ENCODE measurements around the gene YPEL3.

The YPEL3 gene

DNA sequence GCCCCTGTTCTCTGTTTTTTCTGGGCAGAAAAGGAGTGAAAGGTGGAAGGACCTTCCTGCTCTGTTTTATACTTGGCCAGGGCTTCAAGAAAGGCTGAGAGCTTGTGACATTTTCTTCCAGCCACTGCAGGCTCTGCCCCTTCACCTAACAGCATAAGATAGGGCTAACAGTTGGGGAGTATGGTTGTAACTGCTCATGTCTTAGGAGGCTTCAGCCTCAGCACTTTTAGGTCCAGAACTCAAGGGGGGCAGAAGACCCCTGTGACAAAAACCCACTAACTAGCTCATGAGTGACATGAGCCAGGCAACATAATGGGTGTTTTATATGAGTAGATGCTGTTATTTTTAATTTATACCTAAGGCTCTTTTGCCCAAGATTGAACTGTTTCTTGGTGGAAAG, 25.5 kb downstream of the YPEL3 start:
- DNase-seq (ENCODE audit: low read depth in 2 of 2, low spot score in 1 of 2) = no peak

DNA sequence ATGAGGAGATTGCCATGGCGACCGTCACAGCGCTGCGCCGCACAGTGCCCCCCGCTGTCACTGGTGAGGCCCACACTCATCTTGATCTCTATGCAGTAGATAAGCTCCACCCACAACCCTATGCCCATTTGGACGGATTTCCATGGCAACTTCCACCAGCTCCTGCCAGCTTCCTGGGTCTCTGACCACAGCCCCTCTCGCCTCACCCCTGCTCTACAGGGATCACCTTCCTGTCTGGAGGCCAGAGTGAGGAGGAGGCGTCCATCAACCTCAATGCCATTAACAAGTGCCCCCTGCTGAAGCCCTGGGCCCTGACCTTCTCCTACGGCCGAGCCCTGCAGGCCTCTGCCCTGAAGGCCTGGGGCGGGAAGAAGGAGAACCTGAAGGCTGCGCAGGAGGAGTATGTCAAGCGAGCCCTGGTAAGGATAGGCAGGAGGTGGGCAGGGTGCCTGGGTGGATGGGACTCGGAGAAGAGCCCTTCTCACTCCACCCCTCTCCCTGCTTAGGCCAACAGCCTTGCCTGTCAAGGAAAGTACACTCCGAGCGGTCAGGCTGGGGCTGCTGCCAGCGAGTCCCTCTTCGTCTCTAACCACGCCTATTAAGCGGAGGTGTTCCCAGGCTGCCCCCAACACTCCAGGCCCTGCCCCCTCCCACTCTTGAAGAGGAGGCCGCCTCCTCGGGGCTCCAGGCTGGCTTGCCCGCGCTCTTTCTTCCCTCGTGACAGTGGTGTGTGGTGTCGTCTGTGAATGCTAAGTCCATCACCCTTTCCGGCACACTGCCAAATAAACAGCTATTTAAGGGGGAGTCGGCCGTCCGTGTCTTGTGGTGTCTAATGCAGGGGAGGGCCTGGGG, 26.2 kb downstream of the YPEL3 start:
- no peak for DNase-seq (ENCODE audit: low read depth in 2 of 2, low spot score in 1 of 2)

DNA sequence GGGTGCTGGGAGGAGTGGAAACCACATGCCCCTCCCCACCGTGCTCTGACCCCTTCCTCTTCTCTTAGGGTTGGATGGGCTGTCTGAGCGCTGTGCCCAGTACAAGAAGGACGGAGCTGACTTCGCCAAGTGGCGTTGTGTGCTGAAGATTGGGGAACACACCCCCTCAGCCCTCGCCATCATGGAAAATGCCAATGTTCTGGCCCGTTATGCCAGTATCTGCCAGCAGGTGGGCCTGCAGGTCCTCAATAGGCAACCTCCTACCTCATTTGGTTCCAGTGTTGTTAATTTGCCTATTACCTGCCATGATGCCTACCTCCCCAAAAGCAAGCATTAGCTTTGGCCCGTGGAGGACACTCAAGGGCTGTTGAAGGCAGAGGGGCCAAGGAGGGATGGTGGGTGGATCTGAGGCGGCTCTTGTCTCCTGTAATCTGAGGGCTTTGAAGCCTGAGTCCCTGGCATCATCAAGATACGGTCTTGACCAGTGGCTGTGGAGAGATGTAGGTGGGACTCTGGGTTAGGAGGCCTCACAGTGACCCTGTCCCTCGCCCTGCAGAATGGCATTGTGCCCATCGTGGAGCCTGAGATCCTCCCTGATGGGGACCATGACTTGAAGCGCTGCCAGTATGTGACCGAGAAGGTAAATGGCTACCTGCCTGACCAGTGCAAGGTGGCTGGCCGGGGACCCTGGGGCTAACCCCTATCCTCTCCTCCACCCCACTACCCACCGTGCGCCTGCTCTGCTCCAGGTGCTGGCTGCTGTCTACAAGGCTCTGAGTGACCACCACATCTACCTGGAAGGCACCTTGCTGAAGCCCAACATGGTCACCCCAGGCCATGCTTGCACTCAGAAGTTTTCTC, 27.0 kb downstream of the YPEL3 start:
- DNase-seq (ENCODE audit: low read depth in 2 of 2, low spot score in 1 of 2) = peak in 1 of 2 donors; percentile 34

DNA sequence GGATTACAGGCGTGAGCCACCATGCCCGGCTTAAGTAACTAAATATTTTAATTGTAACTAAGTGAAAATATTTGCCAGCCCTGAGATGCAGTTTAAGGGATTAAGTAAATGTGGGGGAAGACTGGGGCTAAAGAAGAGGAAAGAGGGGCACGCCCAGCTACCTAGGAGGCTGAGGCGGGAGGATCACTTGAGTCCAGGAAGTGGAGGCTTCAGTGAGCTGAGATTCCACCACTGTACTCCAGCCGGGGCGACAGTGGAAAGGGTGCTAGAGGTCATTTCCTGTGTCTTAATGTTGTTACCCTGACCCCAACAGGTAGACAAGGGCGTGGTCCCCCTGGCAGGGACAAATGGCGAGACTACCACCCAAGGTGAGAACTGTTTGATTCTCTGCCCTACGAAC, 27.7 kb downstream of the YPEL3 start:
- no peak for DNase-seq (ENCODE audit: low read depth in 2 of 2, low spot score in 1 of 2)

- no peak for DNase-seq (ENCODE audit: low read depth in 2 of 2, low spot score in 1 of 2)
These were observed 28.5 kb downstream of the YPEL3 start for GRCh38 chr16:30067584-30067916.

DNA sequence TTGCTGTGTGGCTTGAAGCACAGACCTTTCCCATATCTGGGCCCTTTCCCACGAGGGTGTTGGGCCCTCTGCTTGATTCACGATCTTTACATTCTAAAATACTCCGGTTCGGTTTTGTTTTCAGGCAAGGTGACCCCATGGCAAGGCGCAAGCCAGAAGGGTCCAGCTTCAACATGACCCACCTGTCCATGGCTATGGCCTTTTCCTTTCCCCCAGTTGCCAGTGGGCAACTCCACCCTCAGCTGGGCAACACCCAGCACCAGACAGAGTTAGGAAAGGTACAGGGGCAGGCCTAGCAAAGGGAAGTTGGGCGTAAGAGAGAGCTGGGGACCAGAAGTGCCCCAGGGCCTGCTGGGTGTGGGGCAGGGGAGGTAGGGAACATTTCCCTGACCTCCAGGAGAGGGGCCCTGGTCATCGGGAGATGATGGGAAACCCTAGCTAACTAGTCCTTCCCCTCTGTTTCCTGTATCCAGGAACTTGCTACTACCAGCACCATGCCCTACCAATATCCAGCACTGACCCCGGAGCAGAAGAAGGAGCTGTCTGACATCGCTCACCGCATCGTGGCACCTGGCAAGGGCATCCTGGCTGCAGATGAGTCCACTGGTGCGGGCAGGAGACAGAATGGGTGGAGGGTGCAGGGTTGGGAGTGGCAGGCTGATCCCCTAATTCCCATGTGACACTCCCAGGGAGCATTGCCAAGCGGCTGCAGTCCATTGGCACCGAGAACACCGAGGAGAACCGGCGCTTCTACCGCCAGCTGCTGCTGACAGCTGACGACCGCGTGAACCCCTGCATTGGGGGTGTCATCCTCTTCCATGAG, 29.0 kb downstream of the YPEL3 start:
- no peak for DNase-seq (ENCODE audit: low read depth in 2 of 2, low spot score in 1 of 2)

GRCh38 chr16:30065943-30066760, 29.9 kb downstream of the YPEL3 start:
- DNase-seq (ENCODE audit: low read depth in 2 of 2, low spot score in 1 of 2) = peak in 1 of 2 donors; percentile 21

DNA sequence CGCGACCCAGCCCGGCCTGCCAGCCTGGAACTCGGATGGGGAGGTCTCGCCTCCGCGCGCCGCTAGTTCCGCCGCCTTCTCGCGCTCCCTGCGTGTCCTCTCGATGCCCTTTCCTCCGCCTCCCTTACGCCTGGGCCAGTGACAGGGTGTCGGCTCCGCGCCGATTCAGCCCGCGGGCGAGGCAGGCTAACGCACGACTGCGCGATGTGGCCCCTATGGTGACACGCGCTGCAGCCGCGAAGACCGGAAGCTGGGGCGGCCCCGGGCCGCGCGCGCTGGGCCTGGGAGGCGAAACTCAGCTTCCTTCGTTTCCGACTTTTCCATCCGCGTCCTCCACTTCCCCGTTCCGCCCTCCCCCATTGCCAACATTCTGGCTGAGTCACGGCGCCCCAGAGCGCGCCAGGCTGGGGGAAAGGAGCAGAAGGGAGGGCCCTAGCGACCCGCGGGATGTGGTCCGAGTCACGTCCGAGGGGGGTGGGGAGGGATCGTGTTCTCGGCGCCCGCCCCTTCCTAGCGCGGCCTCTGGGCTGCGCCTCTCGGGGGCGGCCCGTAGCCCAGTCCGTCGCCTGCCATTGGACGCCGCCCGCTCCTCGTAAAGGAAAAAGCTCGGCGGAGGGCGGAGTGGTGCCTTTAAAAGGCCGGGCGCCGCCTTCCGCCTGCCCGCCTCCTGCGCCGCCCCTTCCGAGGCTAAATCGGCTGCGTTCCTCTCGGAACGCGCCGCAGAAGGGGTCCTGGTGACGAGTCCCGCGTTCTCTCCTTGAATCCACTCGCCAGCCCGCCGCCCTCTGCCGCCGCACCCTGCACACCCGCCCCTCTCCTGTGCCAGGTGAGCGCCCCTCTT, 30.7 kb downstream of the YPEL3 start, which contains the start of gene ALDOA:
TSS of gene ALDOA (plus strand) at position 659 of the 841 bp plus-strand sequence. CDS start 1,138 bp downstream, outside the sequence.
- peak; percentile 86 to 90 for DNase-seq (ENCODE audit: low read depth in 2 of 2, low spot score in 1 of 2)

GRCh38 chr16:30064729-30065101, 31.3 kb downstream of the YPEL3 start:
- DNase-seq (ENCODE audit: low read depth in 2 of 2, low spot score in 1 of 2) = no peak

- peak in 1 of 2 donors; percentile 50 for DNase-seq (ENCODE audit: low read depth in 2 of 2, low spot score in 1 of 2)
These were observed 31.9 kb downstream of the YPEL3 start for GRCh38 chr16:30063893-30064728.

DNA sequence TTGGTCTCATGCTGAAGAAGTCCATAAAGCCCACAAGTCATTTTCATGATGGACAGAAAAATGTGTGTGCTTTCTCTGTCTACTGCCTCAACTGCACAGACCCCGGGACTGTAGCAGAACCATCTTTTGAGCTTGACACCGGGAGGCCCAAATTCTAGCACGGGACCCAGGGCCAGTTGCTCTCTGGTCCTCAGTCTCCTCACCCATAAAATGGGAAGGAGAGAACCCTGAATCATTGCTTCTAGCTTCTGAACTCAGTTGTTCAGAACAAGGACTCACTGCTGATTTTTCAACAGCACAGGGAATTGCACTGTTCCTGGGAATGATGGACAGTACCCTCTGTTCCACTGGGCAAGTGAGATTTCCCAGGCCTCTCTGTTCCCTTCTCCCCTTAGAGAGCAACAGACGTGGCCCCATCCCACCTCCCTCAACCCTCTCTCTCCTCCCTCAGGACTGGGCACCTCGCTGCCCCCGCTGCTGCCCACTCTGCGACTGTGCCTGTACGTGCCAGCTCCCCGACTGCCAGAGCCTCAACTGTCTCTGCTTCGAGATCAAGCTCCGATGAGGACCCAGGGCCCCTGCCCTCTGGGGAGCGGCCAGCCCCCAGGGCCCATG, 32.6 kb downstream of the YPEL3 start:
- DNase-seq (ENCODE audit: low read depth in 2 of 2, low spot score in 1 of 2) = no peak

- DNase-seq (ENCODE audit: low read depth in 2 of 2, low spot score in 1 of 2) = no peak
These were observed 35.0 kb downstream of the YPEL3 start for GRCh38 chr16:30060836-30061554.

DNA sequence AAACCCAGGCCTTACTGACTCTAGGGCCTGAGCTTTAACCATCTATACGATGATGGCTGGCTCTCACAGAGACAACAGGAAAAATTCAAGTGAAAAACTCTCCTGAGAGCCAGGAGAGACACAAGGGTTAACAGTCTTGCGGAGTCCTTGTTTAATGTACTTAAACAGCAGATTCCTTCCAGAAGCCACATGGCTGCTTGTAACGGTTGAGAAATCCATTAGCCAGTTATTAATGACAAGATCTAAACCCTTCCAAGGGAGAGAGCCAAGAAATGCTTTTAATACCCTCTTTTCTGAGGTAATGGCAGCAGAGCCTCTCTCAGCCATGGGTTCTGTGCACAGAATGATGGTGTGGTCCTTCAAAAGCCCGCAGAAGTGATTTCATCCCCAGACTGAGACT, 35.7 kb downstream of the YPEL3 start:
- DNase-seq (ENCODE audit: low read depth in 2 of 2, low spot score in 1 of 2) = no peak

DNA sequence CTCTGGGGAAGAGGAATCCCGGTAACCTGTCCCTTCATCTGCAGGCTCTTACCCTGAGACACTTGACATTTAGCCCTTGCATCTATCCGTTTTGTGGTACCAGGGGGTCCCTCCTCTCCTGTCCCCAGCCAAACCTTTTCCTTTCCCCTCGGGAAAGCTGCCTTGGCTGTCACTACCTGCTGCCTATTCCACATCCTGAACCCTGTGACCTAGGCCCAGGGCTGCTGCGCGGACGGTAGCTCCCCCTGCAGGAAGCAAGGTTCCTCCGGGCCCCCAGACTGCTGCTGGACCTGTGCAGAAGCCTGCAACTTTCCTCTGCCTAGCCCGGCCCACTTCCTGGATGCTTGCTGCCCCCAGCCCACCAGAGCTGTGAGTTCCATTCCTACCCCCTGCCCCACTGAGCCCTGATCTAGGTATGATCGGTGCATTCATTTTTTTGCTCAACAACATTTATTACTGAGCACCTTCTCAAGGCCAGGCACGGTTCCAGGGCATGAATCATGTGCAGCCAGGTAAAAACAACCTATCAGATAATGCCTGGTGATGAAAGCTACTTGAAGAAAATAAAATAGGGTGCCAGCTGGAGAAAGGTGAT, 41.0 kb downstream of the YPEL3 start:
- DNase-seq (ENCODE audit: low read depth in 2 of 2, low spot score in 1 of 2) = no peak

- DNase-seq (ENCODE audit: low read depth in 2 of 2, low spot score in 1 of 2) = no peak
These were observed 41.6 kb downstream of the YPEL3 start for GRCh38 chr16:30054451-30054850.

DNA sequence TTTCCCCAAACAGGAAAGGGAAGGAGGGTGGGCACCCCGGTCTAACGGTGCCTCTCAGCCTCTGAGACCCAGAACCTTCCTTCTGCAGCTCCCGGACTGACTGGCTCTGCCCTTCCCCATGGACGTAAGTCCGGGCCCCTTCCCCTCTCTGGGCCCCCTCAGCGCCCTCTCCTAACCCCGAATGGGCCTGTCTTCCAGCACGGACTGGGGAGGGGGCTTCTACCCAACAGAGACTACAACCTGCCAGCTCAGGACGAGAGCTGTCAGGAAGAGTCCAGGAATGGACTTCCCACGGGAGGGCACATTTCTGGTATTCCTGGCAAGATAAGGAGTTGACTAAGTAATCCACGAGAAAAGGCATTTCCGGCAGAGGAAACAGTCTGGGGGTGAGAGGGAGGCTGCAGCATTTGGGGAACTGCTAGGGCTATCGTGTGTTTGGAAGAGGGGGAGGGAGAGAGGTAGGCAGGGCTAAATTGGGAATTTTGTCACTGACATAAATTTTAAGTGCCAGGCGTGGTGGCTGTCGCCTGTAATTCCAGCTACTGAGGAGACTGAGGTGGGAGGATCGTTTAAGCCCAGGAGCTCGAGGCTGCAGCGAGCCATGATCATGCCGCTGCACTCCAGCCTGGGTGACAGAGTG, 42.5 kb downstream of the YPEL3 start:
- DNase-seq (ENCODE audit: low read depth in 2 of 2, low spot score in 1 of 2) = no peak

All from stimulated activated CD8-positive, alpha-beta memory T cell treated with anti-CD3 and anti-CD28 coated beads, Interleukin-4, amount 100 ng/mL, for 1 hour (primary cell).